Type B pancreatic cell (in vitro differentiated cells): ENCODE measurements around the gene LARP1. TPM values are rescaled to one million over a fixed set of nuclear protein-coding genes. Genes with fewer than 3 reads are reported as not detected.
"Not testable (repeated sequence)": the region's sequence is repeated elsewhere in the genome, so short reads cannot be mapped to it uniquely, and the experiment has no call there.

ENCODE experiments used
- DNase-seq: peaks from one replicate; pipeline ENCODE4 v3.0.0; 2021; ENCODE audit warnings: mixed read lengths; ENCODE audit not compliant: unreplicated experiment; ENCODE audit errors: extremely low spot score
- H3K27ac Mint-ChIP-seq: 2 replicates; pipeline ENCODE4 v1.8.0; 2021; ENCODE audit warnings: mild to moderate bottlenecking, mixed read lengths
- H3K27me3 Mint-ChIP-seq: 2 replicates; pipeline ENCODE4 v1.8.0; 2021; ENCODE audit warnings: mixed read lengths
- H3K36me3 Mint-ChIP-seq: 2 replicates; pipeline ENCODE4 v1.8.0; 2021; ENCODE audit warnings: mixed read lengths
- H3K4me1 Mint-ChIP-seq: one replicate; pipeline ENCODE4 v1.8.0; 2021; ENCODE audit warnings: mixed read lengths; ENCODE audit not compliant: unreplicated experiment
- H3K4me3 Mint-ChIP-seq: 2 replicates; pipeline ENCODE4 v1.8.0; 2021; ENCODE audit warnings: mild to moderate bottlenecking, mixed read lengths
- H3K9me3 Mint-ChIP-seq: 2 replicates; pipeline ENCODE4 v1.8.0; 2021; ENCODE audit warnings: mixed read lengths
- CTCF ChIP-seq: fragments of 200-600 bp; sonication (generic); conservative IDR thresholded peaks from 2 replicates; pipeline ENCODE4 v1.5.0; 2021; ENCODE audit warnings: antibody characterized with exemption, mild to moderate bottlenecking
- total RNA-seq: library from RNA; stranded (reverse); gene quantifications from 2 replicates; pipeline ENCODE4 v1.2.1, GENCODE V29; 2021; ENCODE audit warnings: low replicate concordance

Gene LARP1
- total RNA-seq, 1 donor from 2014 or later, result 220 TPM

- Mint-ChIP-seq H3K36me3 (peaks cover 38% of the 10 kb centered on the region), H3K27ac (no peak overlapping the region), H3K4me3 (no peak overlapping the region), H3K9me3 (no peaks in the 10 kb centered on the region), H3K4me1 (no peaks in the 10 kb centered on the region), H3K27me3 (no peaks in the 10 kb centered on the region)
- TF ChIP-seq CTCF, result no peak
- DNase-seq, result no peak
Measured at GRCh38 chr5:154819546-154819945, 64.4 kb downstream of the LARP1 start.

GRCh38 chr5:154820383-154820782 is 65.2 kb downstream of the LARP1 start:
- no peaks in the 10 kb centered on the region for H3K27me3 Mint-ChIP-seq
- no peaks in the 10 kb centered on the region for H3K9me3 Mint-ChIP-seq
- H3K4me1 Mint-ChIP-seq, result no peaks in the 10 kb centered on the region
- TF ChIP-seq CTCF, result no peak
- no peak for DNase-seq
- peaks cover 30% of the 10 kb centered on the region for H3K36me3 Mint-ChIP-seq
- peak overlapping the region; percentile 26 for H3K27ac Mint-ChIP-seq
- no peak overlapping the region for H3K4me3 Mint-ChIP-seq

- not testable (repeated sequence) for DNase-seq, H3K4me3 Mint-ChIP-seq, H3K4me1 Mint-ChIP-seq, H3K27me3 Mint-ChIP-seq, H3K9me3 Mint-ChIP-seq, H3K27ac Mint-ChIP-seq
- peaks cover 17% of the 10 kb centered on the region for H3K36me3 Mint-ChIP-seq
Measured at GRCh38 chr5:154822896-154823295, 67.7 kb downstream of the LARP1 start.

GRCh38 chr5:154823605-154824004 is 68.4 kb downstream of the LARP1 start:
- no peaks in the 10 kb centered on the region for H3K27me3 Mint-ChIP-seq
- no peak overlapping the region for H3K4me3 Mint-ChIP-seq
- no peak for DNase-seq
- no peak overlapping the region for H3K27ac Mint-ChIP-seq
- no peaks in the 10 kb centered on the region for H3K9me3 Mint-ChIP-seq
- peaks cover 17% of the 10 kb centered on the region for H3K36me3 Mint-ChIP-seq
- no peak for TF ChIP-seq CTCF
- no peaks in the 10 kb centered on the region for H3K4me1 Mint-ChIP-seq

GRCh38 chr5:154824070-154824469 is 68.9 kb downstream of the LARP1 start:
- Mint-ChIP-seq H3K27me3 (no peaks in the 10 kb centered on the region), H3K27ac (no peak overlapping the region), H3K4me1 (no peaks in the 10 kb centered on the region), H3K4me3 (no peak overlapping the region), H3K9me3 (no peaks in the 10 kb centered on the region), H3K36me3 (peaks cover 17% of the 10 kb centered on the region)
- no peak for DNase-seq
- TF ChIP-seq CTCF, result no peak

GRCh38 chr5:154829181-154829588 is 74.0 kb downstream of the LARP1 start:
- Mint-ChIP-seq H3K36me3 (peaks cover 12% of the 10 kb centered on the region), H3K4me3 (no peak overlapping the region), H3K9me3 (no peaks in the 10 kb centered on the region), H3K27ac (no peak overlapping the region), H3K4me1 (no peaks in the 10 kb centered on the region), H3K27me3 (no peaks in the 10 kb centered on the region)
- TF ChIP-seq CTCF, result no peak
- DNase-seq, result no peak
